Occipital lobe (tissue), 2 donors: ENCODE data around the gene PDCD4. TPM values are rescaled to one million over a fixed set of nuclear protein-coding genes. Genes with fewer than 3 reads are reported as not detected.
"Not testable (repeated sequence)": the region's sequence is repeated elsewhere in the genome, so short reads cannot be mapped to it uniquely, and the experiment has no call there.

Experiments used
- DNase-seq: peaks from one replicate; lab custom pipeline; 2025; lab: John Stamatoyannopoulos, UW
- total RNA-seq: library from RNA; depleted of rRNA; stranded (reverse); fragments of >200 nt; gene quantifications from one replicate; pipeline ENCODE4 v1.2.3, GENCODE V29; 2014

Gene PDCD4
- total RNA-seq, 1 donor from 2014 or later = 61.1 TPM

DNA sequence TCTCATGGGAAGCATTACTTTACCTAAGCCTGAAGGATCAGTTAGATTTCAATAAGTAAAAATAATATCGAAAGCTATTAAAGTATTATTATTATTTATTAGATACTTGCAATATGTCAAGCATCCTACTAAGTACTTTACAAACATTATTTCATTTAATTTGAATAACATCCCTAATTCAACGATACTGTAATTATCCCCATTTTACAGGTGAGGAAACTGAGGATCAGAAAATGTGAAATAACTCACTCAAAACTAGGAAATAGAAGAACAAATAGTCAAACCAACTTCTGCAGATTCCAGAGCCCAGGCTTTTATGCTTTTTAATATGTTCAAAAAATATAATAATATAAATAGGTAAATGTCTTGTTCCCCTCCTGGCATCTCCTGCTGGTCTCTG is 10.3 kb upstream of the PDCD4 start:
- DNase-seq = no peak

DNA sequence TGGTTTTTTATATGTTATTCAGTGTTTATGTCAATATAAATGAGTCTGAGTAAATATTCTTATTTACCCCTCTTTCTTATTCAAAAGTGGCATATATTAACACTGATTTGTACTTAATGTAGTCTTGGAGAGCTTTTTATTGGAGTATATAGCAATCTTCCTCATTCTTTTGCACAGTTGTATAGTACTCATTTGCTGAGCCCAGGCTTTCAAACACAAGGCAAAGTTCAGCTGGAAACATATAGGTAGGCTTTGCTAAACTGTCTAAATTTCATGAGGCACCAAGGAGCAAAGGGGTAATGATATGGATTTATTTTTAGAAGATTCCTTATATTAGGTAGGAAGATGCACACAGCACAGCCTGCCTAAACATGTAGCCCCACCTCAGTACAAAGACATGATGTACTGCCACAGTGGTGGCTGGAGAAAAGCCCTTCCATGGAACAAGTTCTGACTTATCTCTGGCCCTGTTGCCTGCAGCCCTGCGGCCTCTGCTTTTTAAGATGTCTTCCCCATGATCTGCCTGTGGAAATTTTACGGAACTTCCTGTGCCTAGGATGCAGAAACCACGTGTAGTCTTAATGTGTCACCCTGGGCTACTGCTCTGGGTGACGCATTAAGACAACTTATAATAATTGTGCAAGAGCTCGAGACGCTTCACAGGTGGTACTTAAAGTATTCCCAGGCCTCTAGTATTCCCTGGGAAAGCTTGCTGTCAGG is 9.6 kb upstream of the PDCD4 start:
- DNase-seq = no peak

DNA sequence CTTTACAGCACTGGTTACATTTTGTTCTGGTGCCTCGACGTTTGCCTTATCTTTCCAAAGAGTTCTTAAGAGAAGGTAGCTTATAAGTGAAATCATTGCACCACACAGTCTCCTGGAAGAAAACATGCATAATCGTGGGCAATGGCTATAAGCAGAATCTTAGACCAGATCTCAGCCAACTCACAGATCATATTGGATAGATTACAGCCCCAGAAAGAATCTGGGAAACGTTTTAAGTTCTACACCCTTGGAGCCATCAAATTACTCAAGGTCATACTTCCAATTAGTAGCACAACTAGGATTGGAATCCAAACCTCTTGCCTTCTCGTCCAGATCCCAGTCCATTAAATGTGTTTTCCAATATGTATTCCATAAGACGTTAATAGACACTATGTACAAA is 8.8 kb upstream of the PDCD4 start:
- DNase-seq = no peak

DNA sequence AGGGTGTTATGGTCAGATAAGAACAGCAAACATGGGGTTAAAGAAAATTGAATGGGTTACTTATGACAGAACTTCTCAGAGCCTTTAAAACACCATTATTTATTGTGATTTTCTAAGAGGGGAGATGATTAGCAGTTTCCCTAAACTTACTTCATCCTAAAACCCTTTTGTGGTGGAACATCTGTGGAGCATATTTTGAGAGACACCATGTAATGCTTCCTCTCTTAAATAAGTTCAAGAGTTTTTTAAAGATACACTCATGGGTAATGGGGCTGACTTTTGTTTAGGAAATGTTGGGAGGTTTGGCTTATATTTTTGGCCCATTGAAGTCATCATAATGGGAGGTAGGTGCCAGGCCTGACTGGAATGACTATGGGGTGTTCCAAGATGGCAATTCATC is 8.4 kb upstream of the PDCD4 start:
- DNase-seq = no peak

DNA sequence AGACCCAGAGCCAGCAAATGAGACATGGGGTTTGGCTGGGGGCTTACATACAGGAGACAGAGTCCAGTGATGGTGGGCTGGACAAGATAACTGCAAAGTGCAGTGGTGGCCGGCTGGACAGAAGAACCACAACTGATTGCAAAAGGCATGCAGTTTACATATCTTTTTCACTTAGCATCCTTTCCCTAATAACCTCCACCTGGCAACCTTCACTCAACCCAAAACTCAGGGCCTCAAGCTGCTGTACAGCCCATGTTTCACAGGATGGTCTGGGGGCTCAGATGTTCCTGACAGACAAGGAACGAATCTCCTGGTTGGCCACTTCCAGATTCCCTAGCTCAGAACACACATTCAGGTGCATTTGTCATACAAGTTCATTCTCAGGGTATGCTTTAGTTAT is 7.8 kb upstream of the PDCD4 start:
- DNase-seq = no peak

DNA sequence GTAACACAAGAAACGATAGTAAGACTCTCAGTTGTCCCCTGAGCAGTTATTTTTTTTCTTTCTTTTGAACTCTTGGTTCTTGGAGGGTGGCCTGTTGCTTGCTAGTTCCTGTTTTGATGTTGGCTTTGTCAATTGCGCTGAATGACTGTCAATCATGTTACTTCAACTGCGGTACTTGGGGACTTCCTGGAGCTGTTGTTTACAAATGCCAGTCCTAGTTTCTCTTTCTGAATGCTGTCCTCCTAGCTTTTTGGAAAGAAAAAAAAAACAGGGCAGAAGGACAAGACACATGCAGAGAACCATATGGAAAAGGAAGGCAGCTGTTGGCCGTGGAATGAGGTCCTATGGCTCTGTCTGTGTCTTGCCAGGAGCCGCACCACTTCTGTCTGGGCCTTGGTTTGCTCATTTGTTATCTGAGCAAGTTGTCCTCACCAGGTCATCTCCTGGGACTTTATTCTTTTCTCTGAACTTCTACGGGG is 7.0 kb upstream of the PDCD4 start:
- no peak for DNase-seq

DNA sequence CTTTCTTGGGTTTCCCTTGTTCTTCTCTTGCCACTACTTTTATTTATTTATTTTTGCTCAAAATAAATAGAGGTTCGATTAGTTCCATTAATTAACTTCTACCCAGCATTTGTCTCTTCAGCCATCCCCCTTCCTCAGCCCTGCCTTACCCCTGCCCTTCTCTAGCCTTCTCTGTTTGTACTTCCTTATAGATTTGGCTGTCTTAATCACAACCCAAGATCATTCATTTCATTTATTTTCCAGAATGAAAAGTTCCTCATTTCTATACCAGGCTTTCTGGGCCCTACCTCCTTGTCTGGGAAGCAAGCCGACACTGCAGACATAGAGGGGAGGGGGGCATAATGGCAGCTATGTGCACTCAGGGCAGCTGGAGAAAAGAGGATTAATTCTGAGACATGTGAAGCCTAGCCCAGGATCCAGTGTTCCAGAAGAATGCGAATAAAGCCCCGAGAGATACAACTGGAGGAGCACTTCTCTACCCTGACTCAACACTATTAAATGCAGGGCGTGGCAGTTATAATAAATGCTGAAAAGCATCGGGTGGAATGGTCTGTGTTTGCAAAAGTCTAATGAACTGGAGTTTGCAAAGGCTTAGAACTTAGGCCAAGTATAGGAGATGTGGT is 6.4 kb upstream of the PDCD4 start:
- no peak for DNase-seq

DNA sequence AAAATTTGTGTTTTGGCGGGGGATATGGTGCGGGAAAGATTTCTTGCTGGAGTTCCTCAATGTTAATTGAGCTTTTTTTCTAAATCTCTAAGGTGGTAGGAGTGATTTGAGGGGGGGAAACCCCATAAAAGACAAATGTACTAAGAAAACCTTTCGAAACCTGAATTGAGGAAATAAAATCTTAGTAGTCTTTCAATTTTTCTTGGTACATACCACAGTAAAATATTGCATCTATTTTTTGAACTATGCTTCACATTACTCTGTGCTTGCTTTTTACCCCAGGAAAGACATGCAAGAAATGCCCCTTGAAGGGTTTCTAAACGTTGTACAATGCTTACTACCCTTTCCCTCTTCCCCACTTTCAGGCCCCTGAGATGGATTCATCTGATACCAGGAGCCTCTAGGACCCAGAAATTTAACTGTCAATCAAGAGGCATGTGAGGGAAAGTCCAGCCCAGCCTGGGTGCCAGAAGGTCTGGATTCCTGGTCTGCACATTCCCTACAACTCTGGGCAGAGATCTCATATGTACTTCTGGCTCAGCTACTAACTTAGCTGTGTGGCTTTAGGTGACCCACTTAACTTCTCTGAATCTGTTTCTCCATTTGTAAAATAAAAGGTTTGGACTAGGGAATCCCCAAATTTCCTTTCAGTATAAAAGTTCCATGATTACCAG is 5.8 kb upstream of the PDCD4 start:
- no peak for DNase-seq

DNA sequence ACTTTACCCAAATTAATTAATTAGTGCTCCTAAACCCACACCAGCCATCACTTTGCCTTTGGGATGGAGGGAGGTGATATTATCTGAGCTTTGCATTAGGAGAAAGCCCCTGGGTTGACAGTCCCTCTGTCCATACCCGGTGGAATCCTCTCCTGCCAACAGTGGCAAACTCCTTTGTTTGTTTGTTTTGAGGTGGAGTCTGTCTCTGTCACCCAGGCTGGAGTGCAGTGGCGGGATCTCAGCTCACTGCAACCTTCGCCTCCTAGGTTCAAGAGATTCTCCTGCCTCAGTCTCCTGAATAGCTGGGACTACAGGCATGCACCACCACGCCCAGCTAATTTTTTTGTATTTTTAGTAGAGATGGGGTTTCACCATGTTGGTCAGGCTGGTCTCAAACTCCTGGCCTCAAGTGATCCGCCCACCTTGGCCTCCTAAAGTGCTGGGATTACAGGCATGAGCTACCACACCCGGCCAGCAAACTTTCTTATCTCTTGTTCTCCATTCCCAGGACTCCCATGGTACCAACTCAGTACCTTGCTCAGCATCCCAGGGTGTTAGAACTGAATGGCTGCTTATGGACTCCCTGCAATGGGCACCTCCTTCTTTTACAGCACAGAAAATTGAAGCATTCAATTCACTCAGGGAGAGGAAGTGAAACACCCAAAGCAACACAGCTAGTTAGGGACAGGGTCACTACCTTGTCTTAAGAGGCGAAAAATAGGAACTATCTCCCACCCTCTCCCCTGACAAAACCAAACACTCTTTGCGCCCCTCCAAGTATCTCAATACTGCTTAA is 4.5 kb upstream of the PDCD4 start:
- DNase-seq = not testable (repeated sequence)

DNA sequence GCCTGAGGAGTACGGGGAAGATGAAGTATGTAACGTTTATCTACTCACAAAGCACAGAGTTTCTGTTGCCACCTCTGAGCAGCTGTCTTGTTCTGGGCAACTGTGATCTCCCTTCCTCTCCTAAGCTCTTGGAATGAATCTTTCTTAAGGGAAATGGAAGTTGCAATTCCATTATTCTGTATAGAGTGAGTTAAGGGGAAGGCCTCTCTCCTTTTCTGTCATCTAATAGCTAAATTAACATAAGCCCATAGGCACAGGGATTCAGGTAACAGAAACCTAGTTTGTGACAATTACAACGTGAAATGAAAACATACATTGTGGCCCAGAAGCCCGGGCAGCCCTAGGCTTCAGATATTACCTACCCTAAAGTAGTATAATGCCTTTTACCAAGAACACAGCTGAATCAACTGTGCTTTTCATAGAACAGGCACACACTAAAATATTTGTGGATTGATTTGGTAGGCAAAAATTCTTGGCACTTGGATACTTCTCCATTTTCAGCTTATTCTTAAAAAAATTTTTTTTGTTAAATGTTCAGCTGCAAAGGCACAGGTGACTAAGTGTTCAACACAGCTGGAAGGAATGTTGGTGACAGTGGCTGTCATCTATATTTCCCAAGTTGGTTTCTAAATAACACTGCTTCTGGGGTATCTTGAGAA is 3.8 kb upstream of the PDCD4 start:
- DNase-seq = no peak

DNA sequence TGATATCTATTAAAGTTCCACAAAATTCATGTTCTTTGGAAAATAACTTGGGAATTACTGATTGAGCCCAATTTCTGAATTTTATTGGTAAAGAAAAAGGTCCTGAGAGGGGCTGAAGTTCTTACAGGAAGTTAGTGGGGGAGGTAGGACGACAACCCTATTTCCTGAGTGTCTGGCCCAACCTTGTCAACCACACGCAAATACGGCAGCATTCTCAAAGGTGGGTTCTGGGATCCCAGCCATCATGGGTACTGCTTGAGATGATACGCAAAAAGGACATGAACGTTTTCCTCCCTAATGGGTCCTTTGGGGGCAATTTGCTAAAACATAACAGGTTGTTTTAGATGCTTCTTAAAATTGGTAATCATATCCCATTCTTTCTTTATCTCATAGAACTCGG is 2.7 kb upstream of the PDCD4 start:
- DNase-seq = no peak

DNA sequence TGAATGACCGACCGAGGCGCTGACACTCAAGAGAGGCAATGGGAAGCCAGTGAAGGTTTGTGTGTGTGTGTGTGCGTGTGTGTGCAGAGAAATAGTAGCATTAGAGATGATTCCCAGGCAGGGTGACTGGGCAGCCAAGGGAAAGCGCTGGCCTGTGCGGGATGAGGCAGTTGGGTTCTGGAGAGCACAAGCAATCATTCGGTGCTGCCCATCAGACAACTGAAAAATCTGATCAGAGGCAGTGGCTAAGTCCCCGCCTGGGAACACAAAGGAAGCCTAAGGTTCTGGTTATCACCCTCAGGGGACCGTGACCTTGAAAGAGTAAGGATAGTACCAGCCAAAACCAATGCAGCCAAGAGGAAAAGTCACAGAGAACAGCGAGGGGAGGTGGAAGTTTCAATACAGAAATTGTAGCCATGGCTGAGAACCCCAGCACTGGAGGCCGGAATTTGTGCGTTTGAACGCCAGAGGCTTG is 868 bp upstream of the PDCD4 start:
- DNase-seq = no peak

DNA sequence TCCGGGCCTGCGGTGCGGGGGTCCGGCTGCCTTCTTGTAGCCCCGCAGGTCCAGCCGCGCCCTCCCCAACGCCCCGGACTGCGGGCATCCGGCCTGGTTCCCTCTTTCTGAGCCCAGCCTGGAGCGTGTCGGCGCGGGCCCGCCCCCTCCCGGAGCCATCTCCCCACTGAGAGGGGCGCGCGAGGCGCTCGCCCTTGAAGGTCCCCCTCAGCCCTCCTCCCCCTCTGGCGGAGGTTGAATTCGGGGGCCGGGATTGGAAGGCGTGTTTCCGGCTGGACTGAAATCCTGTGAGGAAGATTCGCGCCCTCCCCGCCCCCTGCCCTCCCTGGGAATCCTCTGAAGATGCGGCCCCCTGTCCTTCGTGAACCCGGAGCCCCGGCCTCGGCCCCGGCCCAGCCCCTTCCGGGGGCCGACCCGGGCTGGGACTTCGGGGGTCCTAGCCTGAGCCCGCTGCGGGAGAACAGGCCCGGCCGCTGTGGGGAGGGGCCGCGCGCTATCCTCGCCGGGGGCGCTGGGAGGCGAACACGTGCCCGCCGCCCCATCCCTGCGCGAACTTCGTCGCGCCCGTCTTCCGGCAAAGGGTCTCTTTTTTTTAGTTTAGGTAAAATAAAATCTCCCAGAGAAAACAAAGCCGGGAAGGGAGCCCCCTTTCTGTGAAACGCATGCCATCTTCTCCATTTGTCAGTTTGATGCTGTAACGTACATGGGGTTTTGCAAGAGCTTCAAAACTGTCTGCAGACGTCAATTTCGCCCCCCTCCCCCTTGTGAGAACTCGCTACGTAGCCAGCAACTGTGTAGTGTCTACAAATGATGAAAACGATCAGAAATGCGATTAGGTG is 636 bp downstream of the PDCD4 start:
- DNase-seq = peak; percentile 65

DNA sequence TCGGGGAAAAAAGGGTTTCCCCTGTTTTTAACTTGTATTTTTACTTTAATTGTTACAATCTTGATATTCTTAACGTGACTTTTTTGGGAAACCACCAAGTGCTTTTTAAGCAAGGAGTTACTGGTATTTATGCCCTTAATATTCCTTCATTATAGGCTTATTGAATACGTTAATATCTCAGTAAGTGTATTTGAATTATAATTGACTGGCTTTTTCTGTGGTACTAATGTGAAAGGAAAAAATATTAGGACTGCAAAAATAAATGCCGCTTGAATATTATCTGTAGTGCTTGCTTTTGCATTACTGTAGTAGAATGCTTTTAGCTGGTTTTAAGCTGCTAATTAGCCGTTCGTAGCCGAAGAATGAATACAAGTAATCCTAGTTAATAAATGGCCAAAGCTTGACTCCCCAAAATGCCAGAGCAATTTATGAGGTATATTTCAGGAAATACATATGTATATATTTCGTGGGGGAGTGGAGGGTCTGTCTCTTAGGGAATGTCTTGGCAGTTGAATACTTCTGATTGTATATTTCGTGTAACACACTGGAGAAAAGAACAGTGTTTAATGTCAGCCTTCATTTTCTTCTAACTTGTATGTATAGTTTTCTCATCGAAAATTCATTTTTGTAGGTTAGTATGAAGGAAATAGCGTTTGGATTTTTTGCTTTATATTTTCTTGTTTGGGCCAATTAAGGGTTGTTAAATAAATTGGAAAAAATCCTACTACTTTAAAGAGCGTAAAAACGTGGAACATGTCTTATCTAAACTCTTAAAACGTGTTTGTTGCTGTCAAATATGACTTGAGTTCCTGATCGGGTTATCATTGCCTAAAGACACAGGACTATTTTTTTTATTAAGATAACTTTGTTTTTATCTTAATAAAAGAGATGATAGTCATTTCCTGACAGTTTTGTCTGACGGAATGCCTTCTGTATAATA is 1.5 kb downstream of the PDCD4 start:
- DNase-seq = no peak

DNA sequence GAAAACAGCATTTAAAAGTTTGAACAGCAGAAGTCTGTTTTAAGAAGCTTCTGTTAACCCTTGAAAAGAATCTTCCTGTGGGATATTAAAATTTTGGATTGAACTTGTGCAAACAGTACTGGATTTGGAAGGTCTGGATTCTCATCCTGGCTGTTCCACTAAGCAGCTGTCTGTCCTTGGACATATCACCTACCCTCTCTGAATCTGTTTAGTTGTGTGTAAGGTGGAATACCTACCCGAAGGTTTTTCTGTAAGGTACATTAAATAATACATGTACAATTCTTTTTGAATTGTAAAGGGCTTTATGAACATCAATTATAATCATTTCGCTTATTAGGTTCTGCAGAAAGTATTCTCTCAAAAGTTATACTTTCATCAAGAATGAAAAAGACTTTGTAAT is 2.2 kb downstream of the PDCD4 start:
- no peak for DNase-seq

DNA sequence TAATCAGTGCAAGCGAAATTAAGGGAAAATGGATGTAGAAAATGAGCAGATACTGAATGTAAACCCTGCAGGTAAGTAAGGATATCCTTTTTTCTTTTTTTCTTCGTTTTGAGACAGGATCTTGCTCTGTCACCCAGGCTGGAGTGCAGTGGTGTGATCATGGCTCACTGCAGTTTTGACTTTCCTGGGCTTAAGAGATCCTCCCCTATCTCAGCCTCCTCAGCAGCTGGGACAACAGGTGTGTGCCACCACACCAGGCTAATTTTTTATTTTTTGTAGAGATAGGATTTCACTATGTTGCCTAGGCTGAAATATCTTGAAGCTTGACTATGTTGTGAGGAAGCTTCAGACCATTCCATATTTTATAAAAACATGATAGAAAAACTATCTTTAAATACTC is 4.3 kb downstream of the PDCD4 start:
- DNase-seq = no peak

DNA sequence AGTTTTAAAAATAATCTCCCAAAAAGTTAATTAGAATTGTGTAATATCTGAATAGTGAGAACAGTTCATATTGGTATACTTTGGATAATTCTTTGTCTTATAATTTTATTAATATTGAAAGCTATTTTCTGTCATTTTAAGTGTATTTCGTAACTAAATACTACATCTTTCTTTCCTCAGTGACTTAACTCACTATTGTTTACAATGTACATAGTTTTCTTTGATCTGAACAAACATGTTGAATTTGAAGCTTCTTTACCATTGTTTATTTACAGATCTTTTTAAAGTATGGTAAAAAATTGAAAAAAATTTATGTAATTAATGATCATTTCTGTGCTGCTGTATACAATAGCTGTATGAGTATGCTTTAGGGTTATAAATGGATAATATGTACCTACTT is 5.1 kb downstream of the PDCD4 start:
- no peak for DNase-seq

DNA sequence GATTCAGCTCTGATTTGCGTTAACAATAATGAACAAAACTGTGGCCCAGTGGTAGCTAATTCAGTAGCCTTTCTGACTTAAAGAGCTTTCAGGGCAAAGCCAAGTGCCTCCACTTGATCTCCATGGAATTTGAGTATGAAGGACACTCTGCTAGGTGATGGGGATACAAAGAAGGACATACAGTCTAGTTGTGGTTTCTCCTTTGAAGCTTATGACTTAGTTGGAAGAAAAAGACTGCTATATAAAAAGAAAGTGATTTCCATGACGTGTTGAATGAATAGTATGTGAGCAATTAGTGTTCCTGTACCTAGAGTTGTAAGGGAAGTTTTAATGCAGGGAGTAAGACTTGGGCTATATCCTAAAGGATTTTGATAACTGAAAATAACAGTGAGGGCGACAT is 8.3 kb downstream of the PDCD4 start:
- no peak for DNase-seq

DNA sequence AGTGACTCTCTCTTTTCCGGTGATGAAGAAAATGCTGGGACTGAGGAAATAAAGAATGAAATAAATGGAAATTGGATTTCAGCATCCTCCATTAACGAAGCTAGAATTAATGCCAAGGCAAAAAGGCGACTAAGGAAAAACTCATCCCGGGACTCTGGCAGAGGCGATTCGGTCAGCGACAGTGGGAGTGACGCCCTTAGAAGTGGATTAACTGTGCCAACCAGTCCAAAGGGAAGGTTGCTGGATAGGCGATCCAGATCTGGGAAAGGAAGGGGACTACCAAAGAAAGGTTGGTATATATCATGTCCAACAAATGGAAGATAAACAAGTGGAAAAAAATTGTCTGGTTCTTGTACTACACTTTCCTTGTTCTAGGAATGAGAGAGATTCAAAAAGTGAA is 9.5 kb downstream of the PDCD4 start:
- no peak for DNase-seq
